ENCODE results near the gene CACYBP.

- TF ChIP-seq CTCF (IDR thresholded peaks at IDR 0.05) (no peak), POLR2A (IDR thresholded peaks at IDR 0.05) (peak in 1 of 2 donors; percentile 14)
Observed at GRCh38 chr1:174964261-174964971, 35.3 kb upstream of the CACYBP start.

All from gastroesophageal sphincter (tissue), 3 donors.